A549 (cell line): ENCODE results near the gene DSTYK. TPM values are rescaled to one million over a fixed set of nuclear protein-coding genes. Genes with fewer than 3 reads are reported as not detected.
A peak's percentile ranks its signal among the peaks of the same experiment; 100 is the strongest.
"Not testable (repeated sequence)": the region's sequence is repeated elsewhere in the genome, so short reads cannot be mapped to it uniquely, and the experiment has no call there.

Experiments
- ATAC-seq, 2 experiments: fragments of 200-7000 bp in 1 of 2; fragments of >200 bp in 1 of 2; cut with Nextera tagmentation in 1 of 2; cut with Tn5 transposase in 1 of 2; 3 replicates each; pipeline versions ENCODE4 v1.8.0 to v1.9.1; 2018 to 2020; ENCODE audit warnings: mild to moderate bottlenecking in 1 of 2, moderate library complexity in 1 of 2
- CTCF ChIA-PET: fragments of 300-600 bp; sonication (Branson Sonifier 250); formaldehyde crosslinking; extraction: SDS; loops from one replicate; lab custom pipeline; 2021; ENCODE audit warnings: antibody characterized with exemption, inconsistent platforms; lab: Yijun Ruan, JAX
- POLR2A ChIA-PET: fragments of 350-600 bp; formaldehyde crosslinking; extraction: SDS; loops from one replicate; lab custom pipeline; 2021; ENCODE audit warnings: antibody characterized with exemption, inconsistent platforms; lab: Yijun Ruan, JAX
- DNase-seq, 2 experiments: peaks; one replicate each; pipeline versions ENCODE4 v3.0.0 to v3.0.0-alpha.2; 2011 to 2016; ENCODE audit warnings: low read depth in 1 of 2, low spot score in 1 of 2
- FAIRE-seq: peaks from 2 replicates; lab custom pipeline; 2011; peaks lifted over from hg19 to GRCh38; lab: Jason Lieb, UNC
- H3K27ac ChIP-seq, 2 experiments: fragments of >200 bp; sonication (Bioruptor Twin); formaldehyde crosslinking; 3 replicates each; pipeline ENCODE4 v1.5.1; 2016 to 2017
- H3K4me1 ChIP-seq: fragments of >200 bp; sonication (Bioruptor Twin); formaldehyde crosslinking; 3 replicates; pipeline ENCODE4 v1.6.1; 2016
- H3K4me2 ChIP-seq: fragments of >200 bp; sonication (Bioruptor Twin); formaldehyde crosslinking; 3 replicates; pipeline ENCODE4 v1.6.1; 2016
- H3K4me3 ChIP-seq: fragments of >200 bp; sonication (Bioruptor Twin); formaldehyde crosslinking; 3 replicates; pipeline ENCODE4 v1.5.1; 2016
- H3K9me3 ChIP-seq: fragments of >200 bp; sonication (Bioruptor Twin); formaldehyde crosslinking; 3 replicates; pipeline ENCODE4 v1.6.1; 2016
- CEBPB ChIP-seq, 2 experiments: fragments of >200 bp in 1 of 2; sonication (Bioruptor Twin) in 1 of 2; formaldehyde crosslinking in 1 of 2; IDR thresholded peaks; 2 replicates each; pipeline ENCODE4 v1.6.1; 2012 to 2016
- CHD2 ChIP-seq: fragments of 150-350 bp; IDR thresholded peaks from 2 replicates; pipeline ENCODE4 v1.6.1; 2014; ENCODE audit warnings: low read length; ENCODE audit not compliant: partially characterized antibody
- E2F6 ChIP-seq: IDR thresholded peaks from 2 replicates; pipeline ENCODE4 v1.6.1; 2012; ENCODE audit warnings: low read depth, borderline replicate concordance
- EP300 ChIP-seq, 2 experiments: fragments of >200 bp; sonication (Bioruptor Twin); formaldehyde crosslinking; IDR thresholded peaks; 2 replicates in 1 of 2; 3 replicates in 1 of 2; pipeline ENCODE4 v1.6.1; 2016 to 2017
- FOSB ChIP-seq: fragments of 250-450 bp; sonication (Bioruptor Pico); IDR thresholded peaks from 2 replicates; pipeline ENCODE4 v1.5.0; 2020; ENCODE audit warnings: mild to moderate bottlenecking, moderate library complexity
- FOSL2 ChIP-seq, 2 experiments: fragments of 450-650 bp in 1 of 2; fragments of >200 bp in 1 of 2; sonication (Bioruptor Twin) in 1 of 2; formaldehyde crosslinking; IDR thresholded peaks; 2 replicates each; pipeline versions ENCODE4 v1.5.0 to v1.6.1; 2016 to 2020; ENCODE audit warnings: mild to moderate bottlenecking in 1 of 2, moderate library complexity in 1 of 2
- HEYL ChIP-seq: fragments of 250-450 bp; sonication (Bioruptor Pico); IDR thresholded peaks from 2 replicates; pipeline ENCODE4 v1.8.0; 2021; ENCODE audit warnings: mild to moderate bottlenecking, moderate library complexity
- HOXB13 ChIP-seq: fragments of 250-450 bp; sonication (Bioruptor Pico); IDR thresholded peaks from 2 replicates; pipeline ENCODE4 v1.5.0; 2020; ENCODE audit warnings: low read depth, mild to moderate bottlenecking, moderate library complexity
- JUNB ChIP-seq: fragments of >200 bp; sonication (Bioruptor Twin); formaldehyde crosslinking; IDR thresholded peaks from 2 replicates; pipeline ENCODE4 v1.6.1; 2016
- MAFK ChIP-seq: fragments of 450-650 bp; IDR thresholded peaks from 2 replicates; pipeline ENCODE4 v1.6.1; 2014; ENCODE audit not compliant: partially characterized antibody
- MYC ChIP-seq: IDR thresholded peaks from 2 replicates; pipeline ENCODE4 v1.6.1; 2012; ENCODE audit warnings: mild to moderate bottlenecking, inconsistent platforms, low read length, improper control_type of control experiment, borderline replicate concordance
- PHF8 ChIP-seq: fragments of 200-600 bp; sonication (generic); IDR thresholded peaks from 2 replicates; pipeline ENCODE4 v1.6.1; 2016; ENCODE audit warnings: low read depth, mild to moderate bottlenecking, antibody characterized with exemption, moderate library complexity, borderline replicate concordance
- RARB ChIP-seq: fragments of 250-450 bp; sonication (Bioruptor Pico); IDR thresholded peaks from 2 replicates; pipeline ENCODE4 v1.8.0; 2021; ENCODE audit warnings: mild to moderate bottlenecking, moderate library complexity
- RNF2 ChIP-seq: fragments of 200-600 bp; sonication (generic); IDR thresholded peaks from 2 replicates; pipeline ENCODE4 v1.6.1; 2016; ENCODE audit warnings: low read depth, mild to moderate bottlenecking, antibody characterized with exemption, moderate library complexity, borderline replicate concordance
- SMC3 ChIP-seq: fragments of >200 bp; sonication (Bioruptor Twin); formaldehyde crosslinking; IDR thresholded peaks from 3 replicates; pipeline ENCODE4 v1.6.1; 2018; ENCODE audit warnings: inconsistent platforms
- ZFP36 ChIP-seq: fragments of 450-650 bp; IDR thresholded peaks from 2 replicates; pipeline ENCODE4 v1.6.1; 2014; ENCODE audit warnings: borderline replicate concordance; ENCODE audit not compliant: partially characterized antibody
- ZNF302 ChIP-seq: fragments of 250-450 bp; sonication (Bioruptor Pico); IDR thresholded peaks from 2 replicates; pipeline ENCODE4 v1.9.0; 2021; ENCODE audit warnings: inconsistent platforms, mild to moderate bottlenecking, moderate library complexity
- WGBS: methylation state at CpG from one replicate; pipeline ENCODE4 v1.1.6; 2017; ENCODE audit errors: missing lambda C conversion rate; 5-methylcytosine and 5-hydroxymethylcytosine counted together
- polyA plus RNA-seq, 4 experiments: library from polyadenylated mRNA; depleted of rRNA in 3 of 4; stranded (reverse); fragments of >200 nt; fragmentation: RNase III in 1 of 4; extraction: RNeasy Plus Mini Kit Qiagen cat#74134 plus additional on column Dnase treatment in 1 of 4; gene quantifications; 2 replicates in 3 of 4; 3 replicates in 1 of 4; pipeline ENCODE4 v1.2.3, GENCODE V29; 2011 to 2017
- TF ChIP-seq, protein P1 (sequence below): IDR thresholded peaks from 2 replicates; pipeline ENCODE4 v1.6.1; 2012
- TF ChIP-seq, protein P2 (sequence below): fragments of >200 bp; sonication (Bioruptor Twin); formaldehyde crosslinking; IDR thresholded peaks from 3 replicates; pipeline ENCODE4 v1.5.1; 2016

DSTYK gene
- polyA plus RNA-seq, 2 of the 4 experiments (the other 2 are of a cell fraction), result 8.6 to 9.0 TPM

DNA sequence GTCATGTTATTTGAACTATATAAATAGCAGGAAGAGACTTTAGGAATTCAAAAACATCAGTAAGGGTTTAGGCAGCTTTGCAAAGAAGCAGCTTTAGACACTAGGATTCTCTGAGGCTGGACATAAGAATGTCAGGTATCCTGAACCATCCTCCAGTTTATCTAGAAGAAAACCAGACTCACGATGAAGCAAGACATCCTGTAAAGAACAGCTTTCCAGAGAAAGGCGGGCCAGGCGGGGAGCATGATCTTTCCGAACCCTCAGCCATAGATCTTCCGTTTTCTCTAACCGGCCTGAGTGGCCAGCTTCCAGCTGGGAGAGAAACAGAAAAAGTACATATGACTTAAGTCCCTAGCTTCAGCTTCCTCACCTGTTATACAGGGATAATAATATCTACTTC is 50.4 kb downstream of the DSTYK start:
- no peaks in the 10 kb centered on the region for H3K4me1 ChIP-seq
- no peak for TF ChIP-seq RARB (CRISPR knock-in tag)
- TF ChIP-seq, protein P1, sequence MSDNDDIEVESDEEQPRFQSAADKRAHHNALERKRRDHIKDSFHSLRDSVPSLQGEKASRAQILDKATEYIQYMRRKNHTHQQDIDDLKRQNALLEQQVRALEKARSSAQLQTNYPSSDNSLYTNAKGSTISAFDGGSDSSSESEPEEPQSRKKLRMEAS, result no peak
- TF ChIP-seq HEYL, result no peak
- no peak for TF ChIP-seq EP300 (IDR thresholded peaks at IDR 0.05)
- TF ChIP-seq, protein P2, sequence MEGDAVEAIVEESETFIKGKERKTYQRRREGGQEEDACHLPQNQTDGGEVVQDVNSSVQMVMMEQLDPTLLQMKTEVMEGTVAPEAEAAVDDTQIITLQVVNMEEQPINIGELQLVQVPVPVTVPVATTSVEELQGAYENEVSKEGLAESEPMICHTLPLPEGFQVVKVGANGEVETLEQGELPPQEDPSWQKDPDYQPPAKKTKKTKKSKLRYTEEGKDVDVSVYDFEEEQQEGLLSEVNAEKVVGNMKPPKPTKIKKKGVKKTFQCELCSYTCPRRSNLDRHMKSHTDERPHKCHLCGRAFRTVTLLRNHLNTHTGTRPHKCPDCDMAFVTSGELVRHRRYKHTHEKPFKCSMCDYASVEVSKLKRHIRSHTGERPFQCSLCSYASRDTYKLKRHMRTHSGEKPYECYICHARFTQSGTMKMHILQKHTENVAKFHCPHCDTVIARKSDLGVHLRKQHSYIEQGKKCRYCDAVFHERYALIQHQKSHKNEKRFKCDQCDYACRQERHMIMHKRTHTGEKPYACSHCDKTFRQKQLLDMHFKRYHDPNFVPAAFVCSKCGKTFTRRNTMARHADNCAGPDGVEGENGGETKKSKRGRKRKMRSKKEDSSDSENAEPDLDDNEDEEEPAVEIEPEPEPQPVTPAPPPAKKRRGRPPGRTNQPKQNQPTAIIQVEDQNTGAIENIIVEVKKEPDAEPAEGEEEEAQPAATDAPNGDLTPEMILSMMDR, result no peak
- no peak for TF ChIP-seq HOXB13 (CRISPR knock-in tag)
- TF ChIP-seq MYC, result no peak
- TF ChIP-seq PHF8, result no peak
- no peak for TF ChIP-seq MAFK
- TF ChIP-seq JUNB, result no peak
- no peak for TF ChIP-seq CEBPB (IDR thresholded peaks at IDR 0.05)
- TF ChIP-seq FOSB (CRISPR knock-in tag), result no peak
- TF ChIP-seq FOSL2 (IDR thresholded peaks at IDR 0.05), result no peak
- no peak for TF ChIP-seq FOSL2 (CRISPR knock-in tag; IDR thresholded peaks at IDR 0.05)
- FAIRE-seq (no peak), ATAC-seq (no peak), DNase-seq (no peak)
- WGBS, result 92% methylated on average over 6 of the region's 6 CpGs
- CTCF ChIA-PET, result interaction anchor here (0.8 to 4.8 kb wide), 5 partner anchors 10 to 95 kb away, joined by 3 to 31 read pairs (median 3); no protein-coding TSS in a partner anchor
- peaks cover 11% of the 10 kb centered on the region for H3K9me3 ChIP-seq
- no peak overlapping the region for H3K4me2 ChIP-seq
- no peak overlapping the region for H3K27ac ChIP-seq
- H3K4me3 ChIP-seq, result no peak overlapping the region
- POLR2A ChIA-PET, result no interaction called here

DNA sequence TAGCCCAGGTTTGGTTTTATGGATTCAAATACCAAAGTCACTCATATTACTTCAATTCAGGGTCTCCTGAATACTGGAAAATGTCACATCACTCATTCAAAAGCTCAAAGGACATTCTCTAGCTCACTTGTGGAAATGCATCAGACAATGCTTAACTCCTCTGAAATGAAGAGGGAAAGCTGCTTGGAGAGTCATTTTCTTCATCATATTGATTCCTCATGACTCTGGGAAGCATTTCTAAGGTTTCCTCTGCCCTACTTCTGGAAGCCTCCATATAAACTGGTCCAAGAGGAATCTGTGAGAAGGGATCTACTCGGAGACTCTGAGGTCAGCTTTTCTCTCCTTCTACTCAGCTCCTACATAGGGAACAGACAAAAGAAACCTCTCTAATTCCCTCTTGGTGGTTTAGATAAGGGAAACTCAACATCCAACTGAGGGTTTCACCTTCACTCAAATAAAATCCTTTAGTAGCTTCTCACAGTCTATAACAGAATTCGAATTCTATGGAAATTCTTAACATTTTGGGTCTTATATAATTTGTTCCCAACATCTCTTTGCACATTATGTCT is 53.4 kb downstream of the DSTYK start:
- Histone ChIP-seq H3K4me2 (no peak overlapping the region), H3K4me1 (no peaks in the 10 kb centered on the region), H3K27ac (no peak overlapping the region), H3K4me3 (no peak overlapping the region)
- ATAC-seq, result no peak
- TF ChIP-seq E2F6 (no peak), RNF2 (no peak), FOSB (CRISPR knock-in tag) (no peak), CHD2 (no peak), SMC3 (no peak), ZNF302 (CRISPR knock-in tag) (no peak)
- TF ChIP-seq, all 56 proteins: peak for 0
- no peak for FAIRE-seq
- ChIA-PET POLR2A (no interaction called here), CTCF (interaction anchor here (0.7 to 4.8 kb wide), 7 partner anchors 14 to 351 kb away, joined by 3 to 31 read pairs (median 4); no protein-coding TSS in a partner anchor)
- H3K9me3 ChIP-seq, result peaks cover 21% of the 10 kb centered on the region
- no peak for DNase-seq
- 63% methylated on average over 2 of the region's 2 CpGs for WGBS

- POLR2A ChIA-PET, FAIRE-seq, H3K4me2 ChIP-seq, H3K4me1 ChIP-seq, H3K4me3 ChIP-seq: not testable (repeated sequence)
- peak; percentile 79 for TF ChIP-seq ZFP36
- TF ChIP-seq, all 56 proteins: peak for 1; not testable (repeated sequence) for 55
- DNase-seq, H3K27ac ChIP-seq, ATAC-seq: not testable (repeated sequence)
- H3K9me3 ChIP-seq, result peaks cover 21% of the 10 kb centered on the region
- 98% methylated on average over 3 of the region's 3 CpGs for WGBS
- CTCF ChIA-PET, result interaction anchor here (0.9 to 2.7 kb wide), 5 partner anchors 8 to 118 kb away, joined by 4 to 13 read pairs (median 4); no protein-coding TSS in a partner anchor
These were observed 55.7 kb downstream of the DSTYK start for GRCh38 chr1:205155665-205156377.
